Measurements from ENCODE around the gene FBXL14.
A peak's percentile ranks its signal among the peaks of the same experiment; 100 is the strongest.

FBXL14 gene

DNA sequence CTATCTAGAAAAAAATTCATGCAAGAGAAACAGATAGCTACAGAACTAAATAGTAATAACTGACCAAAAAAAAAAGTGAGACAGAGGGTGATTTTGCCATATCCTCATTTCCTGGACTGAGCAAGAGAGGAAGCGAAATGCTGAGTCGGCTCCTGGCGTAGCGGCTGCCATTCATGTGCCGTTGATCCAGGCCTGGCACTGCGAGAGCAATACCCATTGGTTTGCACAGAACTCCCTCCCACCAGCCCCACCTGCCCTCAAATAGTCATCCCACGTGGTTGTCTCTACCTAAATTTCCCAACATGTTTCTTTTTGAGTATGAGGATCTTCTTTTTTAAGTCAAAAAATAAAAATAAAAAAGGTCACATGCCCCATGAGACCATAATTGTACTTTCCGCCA, 25.2 kb upstream of the FBXL14 start:
- DNase-seq (ENCODE audit: low read depth in 2 of 2): no peak
- TF ChIP-seq, protein P1, sequence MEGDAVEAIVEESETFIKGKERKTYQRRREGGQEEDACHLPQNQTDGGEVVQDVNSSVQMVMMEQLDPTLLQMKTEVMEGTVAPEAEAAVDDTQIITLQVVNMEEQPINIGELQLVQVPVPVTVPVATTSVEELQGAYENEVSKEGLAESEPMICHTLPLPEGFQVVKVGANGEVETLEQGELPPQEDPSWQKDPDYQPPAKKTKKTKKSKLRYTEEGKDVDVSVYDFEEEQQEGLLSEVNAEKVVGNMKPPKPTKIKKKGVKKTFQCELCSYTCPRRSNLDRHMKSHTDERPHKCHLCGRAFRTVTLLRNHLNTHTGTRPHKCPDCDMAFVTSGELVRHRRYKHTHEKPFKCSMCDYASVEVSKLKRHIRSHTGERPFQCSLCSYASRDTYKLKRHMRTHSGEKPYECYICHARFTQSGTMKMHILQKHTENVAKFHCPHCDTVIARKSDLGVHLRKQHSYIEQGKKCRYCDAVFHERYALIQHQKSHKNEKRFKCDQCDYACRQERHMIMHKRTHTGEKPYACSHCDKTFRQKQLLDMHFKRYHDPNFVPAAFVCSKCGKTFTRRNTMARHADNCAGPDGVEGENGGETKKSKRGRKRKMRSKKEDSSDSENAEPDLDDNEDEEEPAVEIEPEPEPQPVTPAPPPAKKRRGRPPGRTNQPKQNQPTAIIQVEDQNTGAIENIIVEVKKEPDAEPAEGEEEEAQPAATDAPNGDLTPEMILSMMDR (IDR thresholded peaks at IDR 0.05; ENCODE audit: low read depth, low read length): no peak
- H3K4me3 ChIP-seq (replicated peaks in 1 of 2; ENCODE audit: low read depth in 2 of 2, low read length in 2 of 2): no peak overlapping the region

DNA sequence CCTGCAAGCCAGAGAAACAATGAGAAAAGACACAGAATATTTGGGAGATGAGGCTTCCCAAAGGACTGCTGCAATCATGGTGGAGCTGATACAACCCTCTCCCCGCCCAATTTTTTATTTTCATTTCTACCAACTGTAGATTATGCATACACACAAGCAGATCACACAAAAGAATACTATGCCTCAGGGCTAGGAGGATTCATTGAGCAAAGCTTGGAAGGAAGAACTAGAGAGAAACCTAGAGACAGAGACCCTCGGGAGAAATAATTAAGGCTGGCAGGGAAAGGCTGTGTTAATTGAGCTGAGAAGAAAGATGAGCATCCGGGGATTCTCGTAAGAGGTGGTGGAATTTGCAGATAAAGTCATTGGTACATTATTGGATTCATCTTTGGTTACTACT, 24.8 kb upstream of the FBXL14 start:
- TF ChIP-seq, protein P1 (IDR thresholded peaks at IDR 0.05; ENCODE audit: low read depth, low read length): no peak
- H3K4me3 ChIP-seq (replicated peaks in 1 of 2; ENCODE audit: low read depth in 2 of 2, low read length in 2 of 2): no peak overlapping the region
- no peak for DNase-seq (ENCODE audit: low read depth in 2 of 2)

DNA sequence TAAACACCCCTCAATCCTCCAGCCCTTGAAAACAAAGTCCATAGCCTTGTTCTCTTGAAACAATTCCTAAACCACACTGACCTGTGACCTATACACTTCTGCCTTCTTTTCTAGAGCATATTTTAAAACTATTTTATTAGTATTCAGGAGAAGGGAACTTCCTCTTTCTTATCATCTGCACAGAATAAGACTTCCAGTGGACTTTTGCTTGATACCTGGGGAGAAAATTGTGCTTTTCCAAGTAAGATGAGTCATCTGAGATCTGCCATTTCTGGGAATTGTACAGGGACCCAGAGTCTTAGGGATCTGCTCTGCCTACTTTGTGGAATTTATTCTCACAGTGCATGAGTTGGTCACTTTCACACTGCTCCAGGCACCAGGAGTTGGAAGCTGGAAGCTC, 24.1 kb upstream of the FBXL14 start:
- H3K4me3 ChIP-seq (replicated peaks in 1 of 2; ENCODE audit: low read depth in 2 of 2, low read length in 2 of 2): no peak overlapping the region
- DNase-seq (ENCODE audit: low read depth in 2 of 2): peak in 1 of 2 donors; percentile 22
- TF ChIP-seq, protein P1 (IDR thresholded peaks at IDR 0.05; ENCODE audit: low read depth, low read length): no peak

DNA sequence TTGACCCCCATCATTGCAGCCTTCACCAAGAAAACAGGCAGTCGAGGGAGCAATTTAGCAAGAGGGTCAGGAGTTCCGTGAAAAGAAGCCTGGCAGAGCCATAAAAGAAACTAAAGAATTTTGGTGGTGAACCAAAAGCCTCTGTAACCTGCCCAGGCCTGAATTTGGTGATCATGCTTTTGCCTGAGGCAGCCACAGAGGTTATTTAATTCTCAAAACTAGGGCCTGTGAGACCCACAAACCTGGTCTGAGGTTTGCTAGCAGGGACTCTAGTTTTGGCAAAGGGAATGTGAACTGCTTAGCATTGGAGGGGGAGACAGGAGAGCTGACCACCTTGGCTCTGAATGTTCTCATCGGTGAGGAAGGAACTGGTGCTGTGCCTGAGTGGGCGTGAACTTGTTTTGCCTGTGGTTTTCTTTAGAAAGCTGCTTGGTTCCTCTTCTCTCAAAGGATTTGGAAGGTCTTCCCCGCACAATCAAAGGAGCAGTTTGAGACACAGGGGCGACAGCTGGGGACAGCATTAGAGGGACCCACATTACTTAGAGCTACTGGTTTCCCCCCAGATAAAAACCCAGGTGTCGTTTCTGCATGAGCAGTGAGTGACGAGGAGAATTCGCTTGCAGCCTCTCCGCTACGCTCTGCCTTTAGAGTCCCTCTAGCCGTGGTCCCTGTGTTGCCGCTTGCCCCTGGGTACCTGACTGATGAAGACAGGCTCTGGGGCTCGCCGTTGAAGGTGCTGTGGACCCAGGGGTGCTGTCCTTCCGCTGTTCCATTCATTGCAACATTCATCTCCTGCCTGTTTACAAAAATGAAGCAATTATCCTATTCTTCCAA, 22.1 kb upstream of the FBXL14 start:
- TF ChIP-seq, protein P1 (IDR thresholded peaks at IDR 0.05; ENCODE audit: low read depth, low read length): no peak
- DNase-seq (ENCODE audit: low read depth in 2 of 2): no peak
- no peak overlapping the region for H3K4me3 ChIP-seq (replicated peaks in 1 of 2; ENCODE audit: low read depth in 2 of 2, low read length in 2 of 2)

DNA sequence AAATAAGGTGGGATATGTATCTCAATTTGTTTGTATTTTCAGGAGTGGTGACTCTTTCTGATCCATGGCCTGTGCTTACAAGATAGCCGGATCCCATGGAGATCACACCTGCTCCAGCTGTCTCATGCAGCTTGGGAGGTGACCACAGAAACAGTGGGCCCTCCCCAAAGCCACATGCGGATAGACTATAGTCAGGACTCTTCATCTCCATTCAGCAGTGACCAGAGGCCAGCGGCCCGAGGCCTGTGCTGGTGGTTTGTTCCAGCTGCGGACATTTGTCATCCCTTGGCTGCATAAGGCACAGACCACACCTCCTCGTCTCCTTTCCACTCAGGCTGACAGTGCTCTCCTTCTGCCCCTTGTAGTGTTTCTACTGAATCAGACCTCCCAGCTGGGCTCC, 20.0 kb upstream of the FBXL14 start:
- TF ChIP-seq, protein P1 (IDR thresholded peaks at IDR 0.05; ENCODE audit: low read depth, low read length): no peak
- H3K4me3 ChIP-seq (replicated peaks in 1 of 2; ENCODE audit: low read depth in 2 of 2, low read length in 2 of 2): no peak overlapping the region
- no peak for DNase-seq (ENCODE audit: low read depth in 2 of 2)

DNA sequence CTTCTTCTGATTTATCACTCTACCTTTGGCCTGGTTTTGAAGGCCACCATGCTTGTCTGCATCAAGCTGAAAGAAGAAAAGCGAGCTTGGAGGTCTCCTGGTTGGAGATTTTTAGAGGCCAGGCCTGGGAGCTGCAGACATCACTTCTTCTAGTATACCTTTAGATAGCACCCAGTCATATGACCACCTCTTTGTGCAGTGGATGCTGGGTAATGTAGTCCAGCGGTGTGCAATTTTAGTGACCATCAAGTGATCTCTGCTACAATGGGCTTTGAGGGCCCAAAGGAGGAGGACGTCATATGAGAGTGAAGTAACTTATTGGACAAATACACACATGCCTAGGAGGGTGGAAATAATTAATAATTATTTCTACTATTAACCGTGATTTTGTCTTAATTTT, 19.5 kb upstream of the FBXL14 start:
- TF ChIP-seq, protein P1 (IDR thresholded peaks at IDR 0.05; ENCODE audit: low read depth, low read length): no peak
- no peak for DNase-seq (ENCODE audit: low read depth in 2 of 2)
- H3K4me3 ChIP-seq (replicated peaks in 1 of 2; ENCODE audit: low read depth in 2 of 2, low read length in 2 of 2): no peak overlapping the region

Data from cardiac fibroblast (primary cell).